Transverse colon (tissue), 4 donors: ENCODE results near the gene PGM5.
"Not testable (repeated sequence)": the region's sequence is repeated elsewhere in the genome, so short reads cannot be mapped to it uniquely, and the experiment has no call there.

ENCODE experiments used
- POLR2A ChIP-seq: fragments of 450-650 bp; IDR thresholded peaks from one replicate; pipeline ENCODE4 v1.6.1; 2016; ENCODE audit warnings: antibody characterized with exemption, mild to moderate bottlenecking, moderate library complexity
- POLR2AphosphoS5 ChIP-seq, 3 donors: sonication (generic); formaldehyde crosslinking; IDR thresholded peaks; one replicate each; pipeline ENCODE4 v1.6.1; 2016; ENCODE audit warnings: antibody characterized with exemption in 3 of 3
- TF ChIP-seq, protein P1 (sequence below), 5 experiments: fragments of 200-600 bp in 3 of 5; fragments of 450-650 bp in 2 of 5; sonication (generic) in 3 of 5; IDR thresholded peaks; 1 replicate in 2 of 5; 2 replicates in 3 of 5; pipeline ENCODE4 v1.5.1; 2016 to 2017; ENCODE audit warnings: antibody characterized with exemption in 5 of 5, inconsistent platforms in 3 of 5, mild to moderate bottlenecking in 2 of 5, moderate library complexity in 1 of 5

DNA sequence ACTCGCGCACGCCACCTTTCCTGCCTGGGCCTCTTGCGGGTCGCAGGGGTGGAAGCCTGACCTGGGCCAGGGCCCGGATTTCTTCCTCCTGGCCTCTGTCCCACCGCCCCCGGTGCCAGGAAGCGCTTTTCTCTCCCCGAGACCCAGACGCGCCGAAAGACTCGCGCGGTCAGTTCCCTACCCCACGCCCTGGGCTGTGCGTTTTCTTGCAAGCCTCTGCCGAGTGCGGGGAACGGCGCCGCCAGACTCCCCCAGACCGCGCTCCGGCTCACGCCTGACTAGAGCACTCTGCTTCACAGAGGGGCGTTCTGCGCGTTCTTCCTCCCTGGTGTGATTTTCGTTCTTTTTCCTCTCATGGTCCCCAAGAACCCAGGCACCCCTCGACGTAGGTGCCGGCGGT is 49.3 kb upstream of the PGM5 start:
- TF ChIP-seq POLR2AphosphoS5 (IDR thresholded peaks at IDR 0.05); POLR2A: not testable (repeated sequence)
- TF ChIP-seq, protein P1, sequence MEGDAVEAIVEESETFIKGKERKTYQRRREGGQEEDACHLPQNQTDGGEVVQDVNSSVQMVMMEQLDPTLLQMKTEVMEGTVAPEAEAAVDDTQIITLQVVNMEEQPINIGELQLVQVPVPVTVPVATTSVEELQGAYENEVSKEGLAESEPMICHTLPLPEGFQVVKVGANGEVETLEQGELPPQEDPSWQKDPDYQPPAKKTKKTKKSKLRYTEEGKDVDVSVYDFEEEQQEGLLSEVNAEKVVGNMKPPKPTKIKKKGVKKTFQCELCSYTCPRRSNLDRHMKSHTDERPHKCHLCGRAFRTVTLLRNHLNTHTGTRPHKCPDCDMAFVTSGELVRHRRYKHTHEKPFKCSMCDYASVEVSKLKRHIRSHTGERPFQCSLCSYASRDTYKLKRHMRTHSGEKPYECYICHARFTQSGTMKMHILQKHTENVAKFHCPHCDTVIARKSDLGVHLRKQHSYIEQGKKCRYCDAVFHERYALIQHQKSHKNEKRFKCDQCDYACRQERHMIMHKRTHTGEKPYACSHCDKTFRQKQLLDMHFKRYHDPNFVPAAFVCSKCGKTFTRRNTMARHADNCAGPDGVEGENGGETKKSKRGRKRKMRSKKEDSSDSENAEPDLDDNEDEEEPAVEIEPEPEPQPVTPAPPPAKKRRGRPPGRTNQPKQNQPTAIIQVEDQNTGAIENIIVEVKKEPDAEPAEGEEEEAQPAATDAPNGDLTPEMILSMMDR (IDR thresholded peaks at IDR 0.05) = not testable (repeated sequence)
